SJSA1 (cell line): Measurements from ENCODE around the gene POU5F1. TPM values are rescaled to one million over a fixed set of nuclear protein-coding genes. Genes with fewer than 3 reads are reported as not detected.
"Not testable (repeated sequence)": the region's sequence is repeated elsewhere in the genome, so short reads cannot be mapped to it uniquely, and the experiment has no call there.

Experiments used
- DNase-seq, 2 experiments: peaks; one replicate each; pipeline ENCODE4 v3.0.0-alpha.2; 2015 to 2020; ENCODE audit warnings: low spot score in 2 of 2, low read depth in 1 of 2
- H3K27ac ChIP-seq: fragments of 250-450 bp; sonication (Bioruptor Pico); 2 replicates; pipeline ENCODE4 v1.5.1; 2020; ENCODE audit warnings: mild to moderate bottlenecking, moderate library complexity
- H3K27me3 ChIP-seq: fragments of 250-450 bp; sonication (Bioruptor Pico); replicated peaks from 2 replicates; pipeline ENCODE4 v1.5.1; 2020; ENCODE audit warnings: mild to moderate bottlenecking, moderate library complexity
- H3K36me3 ChIP-seq: fragments of 250-450 bp; sonication (Bioruptor Pico); 2 replicates; pipeline ENCODE4 v1.5.1; 2020; ENCODE audit warnings: mild to moderate bottlenecking
- H3K4me1 ChIP-seq: fragments of 250-450 bp; sonication (Bioruptor Pico); replicated peaks from 2 replicates; pipeline ENCODE4 v1.6.1; 2021; ENCODE audit warnings: mild to moderate bottlenecking
- H3K4me3 ChIP-seq: fragments of 250-450 bp; sonication (Bioruptor Pico); 2 replicates; pipeline ENCODE4 v1.5.1; 2020; ENCODE audit warnings: mild to moderate bottlenecking
- H3K9me3 ChIP-seq: fragments of 250-450 bp; sonication (Bioruptor Pico); replicated peaks from 2 replicates; pipeline ENCODE4 v1.5.1; 2020; ENCODE audit warnings: mild to moderate bottlenecking
- total RNA-seq: library from RNA; depleted of rRNA; stranded (reverse); fragments of >200 nt; shearing (Covaris generic); gene quantifications from 2 replicates; pipeline ENCODE4 v1.2.3, GENCODE V29; 2014; rRNA removed

POU5F1 gene
- not detected in 2 replicates for total RNA-seq

- Histone ChIP-seq H3K27me3 (no peaks in the 10 kb centered on the region), H3K27ac (no peak within 1 kb of the TSS), H3K4me3 (no peak within 1 kb of the TSS), H3K36me3 (peaks cover 6% of the 10 kb centered on the region; the same call in 1 of the 2 replicates), H3K4me1 (peaks cover 3% of the 10 kb centered on the region), H3K9me3 (no peaks in the 10 kb centered on the region)
- no peak for DNase-seq
Measured at GRCh38 chr6:31170600-31170881, at the start of gene POU5F1. Gene POU5F1 (minus strand): TSS chr6:31170682. CDS start chr6:31170620, 62 bp downstream.

- H3K27me3 ChIP-seq, result 0 out of 2 replicates have a peak, but pooled peaks cover 2% of the 10 kb centered on the region
- no peaks in the 10 kb centered on the region for H3K36me3 ChIP-seq
- no peak overlapping the region for H3K27ac ChIP-seq
- no peaks in the 10 kb centered on the region for H3K9me3 ChIP-seq
- DNase-seq, result no peak
- no peak overlapping the region for H3K4me3 ChIP-seq
- no peaks in the 10 kb centered on the region for H3K4me1 ChIP-seq
Measured at GRCh38 chr6:31216208-31216898, 45.9 kb upstream of the POU5F1 start.

- H3K27ac ChIP-seq, H3K4me1 ChIP-seq, H3K36me3 ChIP-seq, DNase-seq, H3K27me3 ChIP-seq, H3K4me3 ChIP-seq, H3K9me3 ChIP-seq: not testable (repeated sequence)
Measured at GRCh38 chr6:31215216-31215615, 44.7 kb upstream of the POU5F1 start.

- no peaks in the 10 kb centered on the region for H3K36me3 ChIP-seq
- H3K27ac ChIP-seq, result no peak overlapping the region
- no peak overlapping the region for H3K4me3 ChIP-seq
- H3K9me3 ChIP-seq, result no peaks in the 10 kb centered on the region
- no peak for DNase-seq
- no peaks in the 10 kb centered on the region for H3K4me1 ChIP-seq
- 0 out of 2 replicates have a peak, but pooled peaks cover 2% of the 10 kb centered on the region for H3K27me3 ChIP-seq
Measured at GRCh38 chr6:31214516-31214915, 44.0 kb upstream of the POU5F1 start.

- Histone ChIP-seq H3K27me3 (no peaks in the 10 kb centered on the region), H3K4me3 (no peak overlapping the region), H3K9me3 (no peaks in the 10 kb centered on the region), H3K36me3 (no peaks in the 10 kb centered on the region; the same call in 1 of the 2 replicates), H3K27ac (no peak overlapping the region), H3K4me1 (no peaks in the 10 kb centered on the region)
- no peak for DNase-seq
Measured at GRCh38 chr6:31210741-31211532, 40.5 kb upstream of the POU5F1 start.

- Histone ChIP-seq H3K4me3 (no peak overlapping the region), H3K9me3 (no peaks in the 10 kb centered on the region), H3K27me3 (no peaks in the 10 kb centered on the region), H3K27ac (no peak overlapping the region), H3K4me1 (no peaks in the 10 kb centered on the region), H3K36me3 (no peaks in the 10 kb centered on the region; the same call in 1 of the 2 replicates)
- DNase-seq, result no peak
Measured at GRCh38 chr6:31210123-31210522, 39.6 kb upstream of the POU5F1 start.

- no peak for DNase-seq
- Histone ChIP-seq H3K9me3 (no peaks in the 10 kb centered on the region), H3K27me3 (no peaks in the 10 kb centered on the region), H3K36me3 (no peaks in the 10 kb centered on the region; the same call in 1 of the 2 replicates), H3K4me3 (no peak overlapping the region), H3K27ac (no peak overlapping the region), H3K4me1 (peaks cover 7% of the 10 kb centered on the region)
Measured at GRCh38 chr6:31209137-31209536, 38.7 kb upstream of the POU5F1 start.

GRCh38 chr6:31208506-31208905, 38.0 kb upstream of the POU5F1 start:
- H3K4me1 ChIP-seq, result peaks cover 9% of the 10 kb centered on the region
- H3K4me3 ChIP-seq, result no peak overlapping the region
- no peaks in the 10 kb centered on the region for H3K27me3 ChIP-seq
- H3K9me3 ChIP-seq, result no peaks in the 10 kb centered on the region
- H3K27ac ChIP-seq, result no peak overlapping the region
- DNase-seq, result no peak
- H3K36me3 ChIP-seq, result no peaks in the 10 kb centered on the region; the same call in 1 of the 2 replicates

GRCh38 chr6:31205638-31206037, 35.2 kb upstream of the POU5F1 start:
- Histone ChIP-seq H3K36me3 (peaks cover 10% of the 10 kb centered on the region), H3K27me3 (no peaks in the 10 kb centered on the region), H3K4me3 (no peak overlapping the region), H3K4me1 (peaks cover 19% of the 10 kb centered on the region), H3K9me3 (no peaks in the 10 kb centered on the region), H3K27ac (no peak overlapping the region)
- no peak for DNase-seq

- H3K4me3 ChIP-seq, result no peak overlapping the region
- H3K27me3 ChIP-seq, result no peaks in the 10 kb centered on the region
- H3K9me3 ChIP-seq, result no peaks in the 10 kb centered on the region
- DNase-seq, result no peak
- H3K36me3 ChIP-seq, result peaks cover 18% of the 10 kb centered on the region
- H3K4me1 ChIP-seq, result peaks cover 19% of the 10 kb centered on the region
- H3K27ac ChIP-seq, result peak overlapping the region; percentile 86
Measured at GRCh38 chr6:31204751-31205145, 34.3 kb upstream of the POU5F1 start.

GRCh38 chr6:31203345-31203979, 33.0 kb upstream of the POU5F1 start:
- Histone ChIP-seq H3K27ac (peak overlapping the region; percentile 86), H3K27me3 (no peaks in the 10 kb centered on the region), H3K4me1 (peaks cover 23% of the 10 kb centered on the region), H3K4me3 (peak overlapping the region; percentile 33), H3K36me3 (peaks cover 22% of the 10 kb centered on the region), H3K9me3 (no peaks in the 10 kb centered on the region)
- peak; percentile 67 to 85 for DNase-seq

- no peaks in the 10 kb centered on the region for H3K9me3 ChIP-seq
- DNase-seq, result no peak
- H3K36me3 ChIP-seq, result peaks cover 28% of the 10 kb centered on the region; the same call in 1 of the 2 replicates
- H3K27me3 ChIP-seq, result no peaks in the 10 kb centered on the region
- H3K4me3 ChIP-seq, result no peak overlapping the region
- H3K27ac ChIP-seq, result no peak overlapping the region
- H3K4me1 ChIP-seq, result peaks cover 24% of the 10 kb centered on the region
Measured at GRCh38 chr6:31202259-31203166, 32.0 kb upstream of the POU5F1 start.

- H3K27me3 ChIP-seq, H3K9me3 ChIP-seq, H3K4me3 ChIP-seq, H3K27ac ChIP-seq, DNase-seq: not testable (repeated sequence)
- Histone ChIP-seq H3K36me3 (peaks cover 28% of the 10 kb centered on the region; the same call in 1 of the 2 replicates), H3K4me1 (peaks cover 21% of the 10 kb centered on the region)
Measured at GRCh38 chr6:31199105-31199452, 28.6 kb upstream of the POU5F1 start.
